GM12865 (cell line): ENCODE data around the gene STXBP6.

Experiments
- DNase-seq: peaks from one replicate; pipeline ENCODE4 v3.0.0; 2010; ENCODE audit warnings: low read depth
- H3K4me3 ChIP-seq: 2 replicates; pipeline ENCODE4 v1.5.1; 2011; ENCODE audit warnings: mild to moderate bottlenecking, low read depth, low read length, control low read depth
- TF ChIP-seq, protein P1 (sequence below): IDR thresholded peaks from 2 replicates; pipeline ENCODE4 v1.5.1; 2011; ENCODE audit warnings: low read length, control low read depth, low read depth, inconsistent platforms; ENCODE audit not compliant: insufficient read depth; ENCODE audit errors: missing control alignments

The STXBP6 gene

DNA sequence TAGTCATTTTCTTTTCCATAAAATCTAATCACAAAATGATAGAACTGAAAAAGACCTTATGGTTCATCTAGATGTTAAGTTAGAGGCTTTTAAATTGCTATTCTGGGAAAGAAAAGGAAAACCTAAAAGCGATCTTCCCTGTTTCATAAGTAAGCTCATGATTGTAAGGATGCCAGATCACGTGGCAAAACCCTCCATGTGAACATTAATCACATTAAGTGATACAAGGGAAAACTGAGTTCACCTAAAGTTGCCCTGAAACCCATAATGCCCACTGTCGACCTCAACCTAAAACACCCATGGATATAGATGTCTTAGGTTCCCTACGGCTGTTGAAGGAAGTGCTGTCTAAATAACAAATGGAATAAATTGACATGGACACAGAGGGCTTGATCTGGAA, 3.0 kb upstream of the STXBP6 start:
- H3K4me3 ChIP-seq: no peak overlapping the region
- TF ChIP-seq, protein P1, sequence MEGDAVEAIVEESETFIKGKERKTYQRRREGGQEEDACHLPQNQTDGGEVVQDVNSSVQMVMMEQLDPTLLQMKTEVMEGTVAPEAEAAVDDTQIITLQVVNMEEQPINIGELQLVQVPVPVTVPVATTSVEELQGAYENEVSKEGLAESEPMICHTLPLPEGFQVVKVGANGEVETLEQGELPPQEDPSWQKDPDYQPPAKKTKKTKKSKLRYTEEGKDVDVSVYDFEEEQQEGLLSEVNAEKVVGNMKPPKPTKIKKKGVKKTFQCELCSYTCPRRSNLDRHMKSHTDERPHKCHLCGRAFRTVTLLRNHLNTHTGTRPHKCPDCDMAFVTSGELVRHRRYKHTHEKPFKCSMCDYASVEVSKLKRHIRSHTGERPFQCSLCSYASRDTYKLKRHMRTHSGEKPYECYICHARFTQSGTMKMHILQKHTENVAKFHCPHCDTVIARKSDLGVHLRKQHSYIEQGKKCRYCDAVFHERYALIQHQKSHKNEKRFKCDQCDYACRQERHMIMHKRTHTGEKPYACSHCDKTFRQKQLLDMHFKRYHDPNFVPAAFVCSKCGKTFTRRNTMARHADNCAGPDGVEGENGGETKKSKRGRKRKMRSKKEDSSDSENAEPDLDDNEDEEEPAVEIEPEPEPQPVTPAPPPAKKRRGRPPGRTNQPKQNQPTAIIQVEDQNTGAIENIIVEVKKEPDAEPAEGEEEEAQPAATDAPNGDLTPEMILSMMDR: no peak

GRCh38 chr14:25052385-25052784, 2.4 kb upstream of the STXBP6 start:
- DNase-seq: no peak
- TF ChIP-seq, protein P1: no peak
- H3K4me3 ChIP-seq: no peak overlapping the region

More for the DNA sequence above, 3.0 kb upstream of the STXBP6 start:
- no peak for DNase-seq

DNA sequence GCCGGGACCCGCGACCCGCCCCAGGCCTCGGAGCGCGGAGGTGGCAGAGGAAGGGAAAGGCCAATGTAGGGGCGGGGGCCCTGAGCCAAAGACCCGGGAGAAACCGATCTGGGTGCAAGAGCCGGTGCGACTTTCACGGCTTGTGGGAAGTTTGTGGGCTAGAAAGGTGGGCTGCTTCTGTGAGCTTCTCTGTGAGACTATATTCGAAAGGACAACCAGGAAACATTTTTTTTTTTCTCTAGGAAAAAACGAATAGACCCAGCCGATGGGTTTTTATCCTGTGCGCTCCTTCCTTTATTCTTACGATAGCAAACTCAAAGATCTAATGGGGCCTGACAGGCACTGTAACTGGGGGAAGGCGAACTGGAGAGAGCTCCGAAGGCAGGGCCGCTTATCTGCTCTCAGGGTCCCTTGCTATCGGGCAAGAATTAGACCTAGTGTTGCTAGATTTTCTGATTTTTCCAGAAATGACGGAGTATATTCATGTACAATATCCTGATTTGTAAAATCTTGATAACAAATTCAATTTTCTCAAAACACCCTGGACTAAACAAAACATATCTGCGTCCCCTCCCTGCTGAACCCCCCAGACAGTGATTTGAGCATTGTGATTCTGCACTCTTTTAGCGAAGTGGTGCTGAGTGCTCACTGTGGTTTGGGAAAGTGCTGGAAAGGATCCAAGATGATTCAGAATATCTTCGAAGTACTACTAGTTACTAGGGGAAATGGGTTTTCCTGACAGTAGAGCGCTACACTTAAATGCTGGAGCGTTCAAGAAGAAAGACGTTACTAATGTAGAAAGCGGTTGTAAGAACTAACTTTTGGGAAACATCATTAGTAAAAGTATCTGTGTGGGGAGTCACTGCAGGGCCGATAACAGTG, 563 bp upstream of the STXBP6 start:
- TF ChIP-seq, protein P1: no peak
- DNase-seq: no peak
- H3K4me3 ChIP-seq: no peak overlapping the region

- H3K4me3 ChIP-seq: no peak overlapping the region
Observed at GRCh38 chr14:25049093-25049567, 817 bp downstream of the STXBP6 start.

DNA sequence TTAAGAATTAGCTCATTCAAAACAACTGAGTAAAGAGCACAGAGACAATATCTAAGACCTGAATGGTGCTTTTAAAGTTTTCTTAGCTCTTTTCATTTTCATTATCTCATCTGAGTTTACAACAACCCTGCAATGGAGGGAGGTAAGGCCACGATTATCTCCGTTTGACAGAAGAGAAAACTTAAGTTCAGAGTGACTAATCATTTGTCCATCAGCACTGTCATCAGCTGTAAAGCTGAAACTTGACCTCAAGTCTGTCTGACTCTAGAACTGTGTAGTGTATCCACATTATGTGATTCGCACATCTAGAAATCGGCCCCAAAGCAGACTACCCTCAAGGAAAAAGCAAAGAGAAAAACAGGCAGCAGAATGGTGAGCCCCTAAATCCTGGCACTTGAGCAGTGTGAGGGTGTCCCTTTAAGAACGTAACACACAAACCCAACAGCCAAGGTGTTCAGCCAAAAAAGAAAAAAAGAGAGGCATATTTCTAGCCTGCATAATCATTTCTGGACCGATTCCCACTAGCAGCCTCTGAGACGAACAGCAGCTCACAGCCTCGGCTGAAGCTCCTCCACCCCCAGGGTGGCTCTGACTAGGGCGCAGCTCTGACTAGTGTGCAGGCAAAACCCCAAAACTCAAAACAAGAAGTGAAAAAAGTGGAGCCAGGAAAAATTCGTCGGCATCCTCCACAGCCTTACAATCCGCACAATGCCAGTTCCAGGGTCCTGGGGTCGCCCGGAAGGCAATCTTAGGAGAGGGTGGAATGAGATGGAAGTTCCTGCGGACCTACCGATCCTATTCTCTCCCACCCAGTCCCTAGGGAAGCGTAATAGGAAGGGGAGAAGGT, 1.6 kb downstream of the STXBP6 start:
- no peak overlapping the region for H3K4me3 ChIP-seq
- DNase-seq: no peak
- TF ChIP-seq, protein P1: no peak

More at GRCh38 chr14:25049093-25049567, 817 bp downstream of the STXBP6 start:
- TF ChIP-seq, protein P1: no peak
- DNase-seq: no peak

DNA sequence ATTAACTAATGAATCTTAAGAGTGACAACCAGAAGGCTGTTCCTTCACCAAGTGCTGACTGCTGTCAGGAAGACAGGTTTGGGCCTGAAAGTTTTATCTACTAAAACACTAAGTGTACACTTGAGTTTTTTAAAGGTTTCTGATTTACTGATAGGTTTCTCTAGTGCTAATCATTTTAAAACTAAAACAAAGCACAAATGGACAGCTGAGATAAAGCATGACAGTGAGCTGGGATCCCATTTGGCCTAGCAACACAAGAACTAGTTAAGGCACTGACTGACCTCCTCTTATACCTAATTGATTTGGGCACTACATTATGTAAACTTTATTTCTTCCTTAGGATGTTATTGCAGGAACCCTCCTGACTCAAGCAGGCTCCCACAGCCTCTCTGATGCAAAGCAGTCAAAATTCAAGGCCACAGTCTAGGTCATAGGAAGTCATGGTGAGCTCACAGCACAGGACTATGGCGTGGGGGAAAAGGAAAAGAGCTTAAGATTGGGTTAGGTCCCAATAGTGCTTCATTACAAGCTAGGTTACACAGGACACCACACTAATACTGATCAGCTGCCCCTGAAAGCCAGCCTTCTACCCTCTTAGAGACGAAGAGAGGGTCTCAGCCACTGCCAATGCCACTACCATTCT, 3.5 kb downstream of the STXBP6 start:
- TF ChIP-seq, protein P1: no peak

More for the DNA sequence above, 3.5 kb downstream of the STXBP6 start:
- no peak overlapping the region for H3K4me3 ChIP-seq
- DNase-seq: no peak
